GM12873 (cell line): ENCODE results near the gene ITLN2.

Experiments used
- TF ChIP-seq, protein P1 (sequence below): IDR thresholded peaks from 2 replicates; pipeline ENCODE4 v1.5.1; 2012; ENCODE audit warnings: low read depth, mild to moderate bottlenecking, moderate library complexity, low read length, control low read depth; ENCODE audit not compliant: insufficient read depth; ENCODE audit errors: missing control alignments

The ITLN2 gene

DNA sequence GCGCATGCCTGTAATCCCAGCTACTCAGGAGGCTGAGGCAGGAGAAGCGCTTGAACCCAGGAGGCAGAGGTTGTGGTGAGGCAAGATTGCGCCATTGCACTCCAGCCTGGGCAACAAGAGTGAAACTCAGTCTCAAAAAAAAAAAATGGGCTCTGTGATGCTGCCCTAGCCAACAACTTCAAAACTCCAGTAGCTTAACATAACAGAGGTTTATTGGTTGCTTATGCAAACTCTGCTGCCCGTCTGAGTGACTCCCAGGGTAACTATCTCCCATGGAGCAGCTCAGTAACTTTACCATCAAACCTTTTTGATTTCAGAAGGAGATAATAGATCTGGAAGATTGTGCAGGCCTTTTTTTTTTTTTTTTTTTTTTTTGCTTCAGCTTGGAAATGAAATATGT lies 18.9 kb upstream of the ITLN2 start:
- TF ChIP-seq, protein P1, sequence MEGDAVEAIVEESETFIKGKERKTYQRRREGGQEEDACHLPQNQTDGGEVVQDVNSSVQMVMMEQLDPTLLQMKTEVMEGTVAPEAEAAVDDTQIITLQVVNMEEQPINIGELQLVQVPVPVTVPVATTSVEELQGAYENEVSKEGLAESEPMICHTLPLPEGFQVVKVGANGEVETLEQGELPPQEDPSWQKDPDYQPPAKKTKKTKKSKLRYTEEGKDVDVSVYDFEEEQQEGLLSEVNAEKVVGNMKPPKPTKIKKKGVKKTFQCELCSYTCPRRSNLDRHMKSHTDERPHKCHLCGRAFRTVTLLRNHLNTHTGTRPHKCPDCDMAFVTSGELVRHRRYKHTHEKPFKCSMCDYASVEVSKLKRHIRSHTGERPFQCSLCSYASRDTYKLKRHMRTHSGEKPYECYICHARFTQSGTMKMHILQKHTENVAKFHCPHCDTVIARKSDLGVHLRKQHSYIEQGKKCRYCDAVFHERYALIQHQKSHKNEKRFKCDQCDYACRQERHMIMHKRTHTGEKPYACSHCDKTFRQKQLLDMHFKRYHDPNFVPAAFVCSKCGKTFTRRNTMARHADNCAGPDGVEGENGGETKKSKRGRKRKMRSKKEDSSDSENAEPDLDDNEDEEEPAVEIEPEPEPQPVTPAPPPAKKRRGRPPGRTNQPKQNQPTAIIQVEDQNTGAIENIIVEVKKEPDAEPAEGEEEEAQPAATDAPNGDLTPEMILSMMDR: no peak

DNA sequence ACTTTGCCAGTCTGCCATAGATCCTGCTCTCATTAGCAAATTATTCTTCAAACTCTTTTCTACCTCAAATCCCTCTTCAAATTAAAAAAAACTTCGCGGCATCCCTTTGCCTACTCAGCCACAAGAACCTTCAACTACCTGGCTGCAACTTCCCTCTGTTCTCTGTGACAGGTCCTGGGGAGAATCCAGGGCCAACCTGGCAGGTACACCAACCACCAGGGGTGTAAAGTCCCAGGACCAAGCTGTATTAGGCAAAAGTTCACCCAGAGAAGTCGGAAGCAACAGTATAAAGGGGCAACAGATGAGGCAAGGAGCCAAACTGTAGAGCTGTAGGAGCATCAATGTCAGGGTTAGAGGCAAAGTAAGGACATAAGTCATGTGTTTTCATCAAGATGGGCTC lies 18.3 kb upstream of the ITLN2 start:
- TF ChIP-seq, protein P1: no peak

DNA sequence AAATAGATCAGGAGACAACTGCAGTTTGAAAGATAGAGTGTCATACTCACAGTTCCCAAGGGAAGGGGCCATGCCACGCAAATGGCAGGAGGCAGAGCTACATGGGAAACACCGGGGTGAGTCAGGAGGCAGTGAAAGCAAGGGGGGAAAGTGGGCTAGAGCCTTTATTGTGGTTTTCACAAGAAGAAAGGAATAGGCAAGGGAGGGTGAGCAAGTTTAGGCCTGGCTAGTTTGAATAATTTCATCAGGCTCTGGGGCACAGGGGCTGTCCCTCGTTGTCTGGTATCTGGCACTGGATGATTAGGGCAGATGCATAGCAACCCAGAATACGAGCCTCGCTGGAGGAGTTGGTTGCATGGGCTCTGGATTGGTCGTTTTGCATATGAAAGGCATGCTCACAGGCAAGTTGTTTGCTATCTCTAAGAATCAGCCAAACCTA lies 17.0 kb upstream of the ITLN2 start:
- TF ChIP-seq, protein P1: no peak

DNA sequence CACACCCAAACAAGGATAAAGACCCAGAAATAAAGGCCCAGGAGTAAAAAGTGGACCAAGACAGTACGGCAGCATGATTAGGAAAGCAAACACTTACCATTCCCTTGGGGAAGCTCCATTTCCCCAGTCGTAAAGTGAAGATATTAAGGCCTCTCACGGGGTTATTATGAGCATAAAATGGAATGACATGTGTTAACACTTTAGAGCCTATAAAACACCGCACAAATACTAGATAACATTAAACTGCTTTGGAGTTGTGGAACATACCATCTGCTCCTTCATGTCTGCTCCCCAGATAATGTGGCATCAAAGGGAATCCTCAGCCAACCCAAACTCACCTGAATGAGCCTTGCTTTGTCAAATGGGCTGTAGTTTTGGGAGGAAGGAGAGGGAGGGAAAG lies 8.9 kb upstream of the ITLN2 start:
- TF ChIP-seq, protein P1: no peak

DNA sequence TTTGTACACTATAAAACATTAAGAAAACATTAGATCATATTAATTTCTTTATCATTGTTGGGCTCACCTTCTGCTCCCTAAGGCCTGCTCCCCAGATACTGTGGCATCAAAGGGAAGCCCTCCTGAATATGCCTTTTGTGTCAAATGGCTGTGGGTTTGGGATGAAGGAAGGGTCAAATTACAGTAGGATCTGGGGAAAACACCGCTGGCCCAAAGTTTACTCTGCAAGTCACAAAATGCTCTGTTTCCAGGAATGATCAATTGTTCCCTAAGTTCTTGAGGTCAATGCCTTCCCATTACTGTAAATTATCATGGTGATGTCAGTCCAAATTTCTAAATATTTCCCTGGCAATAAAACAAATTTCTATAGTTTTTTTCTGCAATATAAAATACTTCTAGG lies 6.8 kb upstream of the ITLN2 start:
- TF ChIP-seq, protein P1: no peak

DNA sequence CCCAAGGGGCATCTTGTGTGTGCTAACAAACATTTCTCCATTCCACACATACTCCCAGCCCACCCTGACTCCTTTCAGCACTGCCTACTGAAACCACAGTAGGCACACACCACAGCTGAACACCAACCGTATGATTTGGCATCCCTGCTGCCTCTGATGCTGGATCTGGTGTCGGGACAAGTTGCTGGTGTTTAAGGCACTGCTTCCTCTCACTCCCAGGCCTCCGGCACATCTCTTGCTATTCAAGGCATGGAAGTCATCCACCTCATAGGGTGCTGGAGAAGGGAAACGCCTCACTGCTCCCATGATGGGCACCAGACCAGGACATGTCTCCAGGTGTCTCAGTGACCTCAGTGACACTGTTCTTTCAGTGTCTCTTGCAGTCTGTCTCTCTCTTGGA lies 2.4 kb upstream of the ITLN2 start:
- TF ChIP-seq, protein P1: no peak

DNA sequence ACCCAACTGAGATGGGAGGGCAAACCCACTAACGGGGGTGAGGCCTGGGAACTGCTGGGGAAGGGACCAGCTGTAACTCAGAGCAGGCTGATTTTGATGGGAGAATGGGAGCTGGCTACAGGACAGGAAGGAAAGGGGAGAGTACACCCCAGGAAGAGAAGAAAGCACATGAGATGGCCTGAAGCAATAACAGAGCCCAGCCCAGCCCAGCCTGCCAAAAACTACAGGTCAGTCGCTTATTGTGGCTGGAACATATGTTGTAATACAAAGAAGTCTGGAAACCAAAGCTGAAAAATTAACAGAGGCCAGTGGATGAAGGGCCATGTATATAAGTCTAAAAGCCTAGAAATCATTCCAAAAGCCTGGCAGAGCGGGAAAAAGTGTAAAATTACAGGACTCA lies 1.6 kb downstream of the ITLN2 start:
- TF ChIP-seq, protein P1: no peak

DNA sequence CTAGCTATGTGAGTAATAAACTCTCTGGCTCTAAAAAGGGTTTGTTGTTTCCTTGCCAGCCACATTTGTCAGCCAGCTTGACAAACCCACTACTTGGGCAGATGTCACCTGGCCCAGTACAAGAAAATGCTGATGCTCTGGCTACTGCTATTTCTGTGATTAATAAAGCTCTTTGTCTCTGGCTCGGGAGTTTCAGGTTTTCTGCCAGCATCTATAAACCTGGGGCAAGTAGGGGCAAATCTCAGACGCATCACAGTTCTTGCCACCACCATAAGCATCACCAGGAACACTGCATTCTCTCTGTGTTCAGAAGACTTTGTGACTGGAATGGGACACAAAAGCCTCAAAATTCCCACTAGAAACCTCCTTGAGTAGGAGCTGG lies 2.5 kb downstream of the ITLN2 start:
- TF ChIP-seq, protein P1: no peak
